BJ (cell line): ENCODE data around the gene ACACB. TPM values are rescaled to one million over a fixed set of nuclear protein-coding genes. Genes with fewer than 3 reads are reported as not detected.

Source experiments
- CTCF ChIA-PET: fragments of 350-600 bp; formaldehyde crosslinking; extraction: SDS; loops from one replicate; lab custom pipeline; 2021; ENCODE audit warnings: antibody characterized with exemption, inconsistent platforms; lab: Yijun Ruan, JAX
- POLR2A ChIA-PET: fragments of 300-600 bp; sonication (Branson Sonifier 250); formaldehyde crosslinking; extraction: SDS; loops from one replicate; lab custom pipeline; 2021; ENCODE audit warnings: antibody characterized with exemption; lab: Charles Lee
- DNase-seq: peaks from one replicate; pipeline ENCODE4 v3.0.0-alpha.2; 2011; ENCODE audit warnings: low read depth
- H3K27me3 ChIP-seq: 2 replicates; pipeline ENCODE4 v1.6.0; 2011; ENCODE audit warnings: low read length; ENCODE audit not compliant: control insufficient read depth, insufficient read depth
- H3K36me3 ChIP-seq: 2 replicates; pipeline ENCODE4 v1.5.1; 2011; ENCODE audit warnings: low read length; ENCODE audit not compliant: control insufficient read depth, insufficient read depth
- H3K4me3 ChIP-seq: 2 replicates; pipeline ENCODE4 v1.5.1; 2011; ENCODE audit warnings: low read depth, mild to moderate bottlenecking, control low read depth, low read length
- polyA plus RNA-seq: library from polyadenylated mRNA; depleted of rRNA; stranded (reverse); fragments of >200 nt; gene quantifications from 2 replicates; pipeline ENCODE4 v1.2.3, GENCODE V29; 2011
- TF ChIP-seq, protein P1 (sequence below): IDR thresholded peaks from 2 replicates; pipeline ENCODE4 v1.5.1; 2011; ENCODE audit warnings: low read depth, mild to moderate bottlenecking, control low read depth, inconsistent platforms, low read length, moderate library complexity; ENCODE audit not compliant: insufficient read depth

ACACB gene
- polyA plus RNA-seq, 1 experiment = 1.7 TPM

DNA sequence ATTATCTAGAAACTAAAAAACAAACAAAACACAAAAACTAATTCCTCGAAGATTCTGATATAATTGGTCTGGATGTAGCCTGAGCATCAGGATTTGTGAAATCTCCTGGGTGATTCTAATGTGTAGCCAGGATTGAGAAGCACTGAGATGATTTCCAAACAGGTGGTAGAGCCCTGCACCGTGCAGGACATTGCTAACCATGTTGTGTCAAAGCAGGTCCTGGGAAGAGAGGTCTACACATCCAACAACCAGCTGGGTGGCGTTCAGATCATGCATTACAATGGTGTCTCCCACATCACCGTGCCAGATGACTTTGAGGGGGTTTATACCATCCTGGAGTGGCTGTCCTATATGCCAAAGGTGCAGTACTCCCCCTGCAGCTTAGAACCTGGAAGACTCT is 136.4 kb downstream of the ACACB start:
- TF ChIP-seq, protein P1, sequence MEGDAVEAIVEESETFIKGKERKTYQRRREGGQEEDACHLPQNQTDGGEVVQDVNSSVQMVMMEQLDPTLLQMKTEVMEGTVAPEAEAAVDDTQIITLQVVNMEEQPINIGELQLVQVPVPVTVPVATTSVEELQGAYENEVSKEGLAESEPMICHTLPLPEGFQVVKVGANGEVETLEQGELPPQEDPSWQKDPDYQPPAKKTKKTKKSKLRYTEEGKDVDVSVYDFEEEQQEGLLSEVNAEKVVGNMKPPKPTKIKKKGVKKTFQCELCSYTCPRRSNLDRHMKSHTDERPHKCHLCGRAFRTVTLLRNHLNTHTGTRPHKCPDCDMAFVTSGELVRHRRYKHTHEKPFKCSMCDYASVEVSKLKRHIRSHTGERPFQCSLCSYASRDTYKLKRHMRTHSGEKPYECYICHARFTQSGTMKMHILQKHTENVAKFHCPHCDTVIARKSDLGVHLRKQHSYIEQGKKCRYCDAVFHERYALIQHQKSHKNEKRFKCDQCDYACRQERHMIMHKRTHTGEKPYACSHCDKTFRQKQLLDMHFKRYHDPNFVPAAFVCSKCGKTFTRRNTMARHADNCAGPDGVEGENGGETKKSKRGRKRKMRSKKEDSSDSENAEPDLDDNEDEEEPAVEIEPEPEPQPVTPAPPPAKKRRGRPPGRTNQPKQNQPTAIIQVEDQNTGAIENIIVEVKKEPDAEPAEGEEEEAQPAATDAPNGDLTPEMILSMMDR = no peak
- H3K4me3 ChIP-seq = no peak overlapping the region
- no peaks in the 10 kb centered on the region for H3K36me3 ChIP-seq
- DNase-seq = no peak
- ChIA-PET POLR2A (no interaction called here), CTCF (interaction anchor here (1.3 kb wide), 1 partner anchor 11 kb away, joined by 5 read pairs; no protein-coding TSS in a partner anchor)
- H3K27me3 ChIP-seq = no peaks in the 10 kb centered on the region

DNA sequence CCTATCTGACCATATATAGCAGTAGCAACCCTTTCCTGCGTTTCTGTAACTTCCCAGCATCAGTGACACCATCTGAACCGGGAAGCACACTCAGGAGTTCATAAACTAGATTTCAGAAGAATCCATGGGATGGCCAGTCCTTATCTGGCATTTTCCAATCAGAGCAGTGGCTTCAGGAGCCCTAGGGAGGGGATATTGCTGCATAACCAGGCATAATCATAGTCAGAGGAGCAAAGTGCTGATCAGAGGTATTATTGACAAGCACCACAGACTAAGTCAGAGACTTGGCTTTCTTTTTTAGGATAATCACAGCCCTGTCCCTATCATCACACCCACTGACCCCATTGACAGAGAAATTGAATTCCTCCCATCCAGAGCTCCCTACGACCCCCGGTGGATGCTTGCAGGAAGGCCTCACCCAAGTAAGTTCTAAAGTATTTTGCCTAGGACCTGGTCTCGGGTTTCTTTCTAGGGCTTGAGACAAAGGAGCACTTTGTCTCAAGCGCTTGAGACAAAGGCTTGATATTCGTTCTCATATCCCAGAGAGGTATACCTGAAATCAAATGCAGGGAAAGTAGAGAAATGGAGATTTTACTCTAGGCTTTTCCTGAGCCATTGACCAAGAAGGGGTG is 137.6 kb downstream of the ACACB start:
- H3K36me3 ChIP-seq = no peaks in the 10 kb centered on the region
- ChIA-PET POLR2A (no interaction called here), CTCF (interaction anchor here (1.2 to 1.3 kb wide), 2 partner anchors 10 to 11 kb away, joined by 4 to 5 read pairs; no protein-coding TSS in a partner anchor)
- TF ChIP-seq, protein P1 = no peak
- no peak for DNase-seq
- H3K27me3 ChIP-seq = no peaks in the 10 kb centered on the region
- no peak overlapping the region for H3K4me3 ChIP-seq

DNA sequence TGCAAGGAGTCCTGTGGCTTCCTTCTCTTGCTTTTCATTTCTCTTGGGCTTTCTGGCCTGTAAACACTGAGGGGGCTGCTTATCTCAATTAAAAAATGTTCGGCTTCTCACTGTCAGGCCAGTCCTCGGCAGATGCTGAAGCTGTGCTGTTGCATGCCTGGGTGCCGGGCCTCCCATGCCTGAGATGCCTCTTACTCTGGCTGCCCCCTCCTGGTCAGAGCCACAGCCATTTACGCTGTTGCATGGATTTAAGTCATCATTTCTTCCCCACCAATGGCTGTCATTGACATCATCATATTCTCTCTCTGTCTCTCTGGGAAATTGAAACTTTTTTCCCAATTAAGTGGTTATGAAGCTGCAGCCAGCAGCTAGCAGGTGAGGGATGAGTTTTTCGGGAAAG is 139.0 kb downstream of the ACACB start:
- no peaks in the 10 kb centered on the region for H3K36me3 ChIP-seq
- TF ChIP-seq, protein P1 = no peak
- ChIA-PET POLR2A (no interaction called here), CTCF (interaction anchor here (1.1 to 1.2 kb wide), 2 partner anchors 10 to 94 kb away, joined by 3 to 4 read pairs; no protein-coding TSS in a partner anchor)
- no peak overlapping the region for H3K4me3 ChIP-seq
- no peak for DNase-seq
- H3K27me3 ChIP-seq = no peaks in the 10 kb centered on the region

DNA sequence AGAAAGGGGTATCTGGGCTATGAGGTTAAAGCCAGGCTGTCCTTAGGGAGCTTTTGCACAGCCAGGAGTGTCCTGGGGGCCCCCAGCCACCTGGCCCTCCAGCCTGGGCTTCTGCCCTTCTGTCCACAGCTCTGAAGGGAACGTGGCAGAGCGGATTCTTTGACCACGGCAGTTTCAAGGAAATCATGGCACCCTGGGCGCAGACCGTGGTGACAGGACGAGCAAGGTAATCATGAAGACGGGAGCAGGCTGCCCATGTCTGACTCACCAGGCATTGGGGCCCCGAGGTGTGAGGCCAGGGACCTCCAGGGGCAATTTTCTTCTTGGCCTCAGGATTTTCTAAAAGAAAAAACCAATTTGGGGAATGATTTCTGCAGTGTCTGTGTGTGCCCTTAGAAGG is 139.6 kb downstream of the ACACB start:
- Histone ChIP-seq H3K27me3 (no peaks in the 10 kb centered on the region), H3K4me3 (no peak overlapping the region), H3K36me3 (no peaks in the 10 kb centered on the region)
- DNase-seq = no peak
- ChIA-PET CTCF (no interaction called here), POLR2A (no interaction called here)
- TF ChIP-seq, protein P1 = no peak

DNA sequence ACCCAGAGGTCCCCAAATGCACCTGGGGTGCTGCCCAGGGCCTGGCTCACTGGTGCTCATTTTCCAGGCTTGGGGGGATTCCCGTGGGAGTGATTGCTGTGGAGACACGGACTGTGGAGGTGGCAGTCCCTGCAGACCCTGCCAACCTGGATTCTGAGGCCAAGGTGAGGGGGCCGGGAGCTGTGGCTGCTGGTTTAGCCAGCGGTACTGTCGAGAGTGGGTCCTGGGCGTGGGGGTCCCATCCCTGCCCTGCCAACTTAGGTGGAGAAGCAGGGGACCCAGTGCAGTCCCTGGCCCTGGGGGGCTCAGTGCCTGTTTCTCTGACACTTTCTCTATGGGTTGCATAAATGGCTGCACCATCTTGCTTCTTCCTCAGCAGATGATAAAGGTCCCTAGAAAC is 141.8 kb downstream of the ACACB start:
- POLR2A ChIA-PET = no interaction called here
- CTCF ChIA-PET = no interaction called here
- no peaks in the 10 kb centered on the region for H3K27me3 ChIP-seq
- DNase-seq = no peak
- TF ChIP-seq, protein P1 = no peak
- no peaks in the 10 kb centered on the region for H3K36me3 ChIP-seq
- no peak overlapping the region for H3K4me3 ChIP-seq
